Measurements from ENCODE around the gene UBE2G1.
A peak's percentile ranks its signal among the peaks of the same experiment; 100 is the strongest.
"Not testable (repeated sequence)": the region's sequence is repeated elsewhere in the genome, so short reads cannot be mapped to it uniquely, and the experiment has no call there.

UBE2G1 gene, protein sequence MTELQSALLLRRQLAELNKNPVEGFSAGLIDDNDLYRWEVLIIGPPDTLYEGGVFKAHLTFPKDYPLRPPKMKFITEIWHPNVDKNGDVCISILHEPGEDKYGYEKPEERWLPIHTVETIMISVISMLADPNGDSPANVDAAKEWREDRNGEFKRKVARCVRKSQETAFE

DNA sequence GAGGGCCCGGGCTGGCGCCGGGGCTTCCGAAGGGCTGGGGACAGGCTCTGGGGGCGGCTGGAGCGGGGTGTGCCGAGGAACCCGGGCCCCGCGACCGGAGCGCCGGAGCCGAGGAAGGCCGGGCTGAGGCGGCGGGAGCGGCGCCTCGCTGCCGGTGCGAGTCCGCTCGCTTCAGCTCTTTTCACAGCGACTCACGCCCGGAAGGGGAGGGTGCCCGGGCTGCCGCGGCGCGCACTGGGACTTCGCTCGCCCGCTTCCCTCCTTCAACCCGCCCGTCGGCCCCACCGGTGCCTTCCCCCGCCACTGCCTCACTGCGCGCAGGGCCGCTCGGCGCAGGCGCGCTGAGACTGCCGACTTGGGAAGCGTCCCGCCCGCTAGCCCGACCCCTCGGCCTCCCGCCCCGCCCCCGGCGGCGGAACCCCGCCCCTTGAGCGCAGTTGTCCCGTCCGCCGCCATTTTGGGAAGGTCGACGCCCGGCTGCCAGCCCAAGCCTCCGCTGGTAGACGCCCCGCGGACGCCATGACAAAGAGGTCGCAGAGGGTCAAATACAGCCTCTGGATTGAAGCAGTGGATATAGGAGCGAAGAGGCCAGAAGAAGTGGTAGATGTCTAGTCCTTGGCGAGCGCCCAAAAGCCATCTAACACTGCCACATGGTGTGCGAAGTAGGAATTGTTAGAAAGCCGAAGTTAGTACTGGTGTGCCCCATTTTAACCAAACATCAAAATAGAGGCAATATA lies at the start of gene UBE2G1:
Gene UBE2G1 (minus strand): TSS at position 349 of the 737 bp plus-strand sequence. CDS start 359 bp downstream, outside the sequence.
- DNase-seq, result peak; percentile 50 to 99 (median 96)

DNA sequence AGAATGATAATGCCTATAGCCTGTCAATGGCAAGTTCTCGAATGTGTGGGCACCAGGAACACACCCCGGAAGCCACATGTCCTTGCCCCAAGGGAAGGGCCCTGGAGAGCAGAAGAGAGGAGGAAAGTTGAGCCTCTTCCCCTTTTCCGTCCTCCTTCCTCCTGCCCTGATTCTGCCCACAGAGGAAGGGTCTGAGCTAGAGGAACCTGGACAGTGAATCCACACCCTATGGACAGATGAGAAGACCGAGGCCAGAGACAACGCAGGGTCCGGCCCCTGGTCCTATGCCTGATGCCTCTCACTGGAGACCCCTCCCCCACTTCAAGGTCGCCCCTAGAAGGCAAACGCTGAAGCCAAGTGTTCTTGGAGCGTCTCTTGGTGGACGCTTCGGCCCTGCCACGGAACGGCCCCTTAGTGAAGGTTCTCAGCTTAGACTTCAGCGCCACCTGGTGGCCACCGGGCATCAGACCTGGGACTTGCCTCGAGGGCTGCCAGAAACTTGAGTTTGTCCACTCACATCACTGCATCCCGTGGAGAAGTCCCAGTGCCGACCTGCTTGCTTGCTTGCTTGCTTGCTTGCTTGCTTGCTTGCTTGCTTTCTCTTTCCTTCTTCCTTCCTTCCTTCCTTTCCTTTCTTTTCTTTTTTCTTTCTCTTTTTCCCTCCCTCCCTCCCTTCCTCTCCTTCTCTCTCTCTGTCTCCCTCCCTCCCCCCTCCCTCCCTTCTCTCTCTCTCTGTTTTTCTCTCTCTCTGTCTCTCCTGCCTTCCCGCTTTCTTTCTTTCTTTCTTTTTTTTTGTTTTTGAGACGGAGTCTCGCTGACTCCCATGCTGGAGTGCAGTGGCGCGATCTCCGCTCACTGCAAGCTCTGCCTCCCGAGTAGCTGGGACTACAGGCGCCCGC lies 46.7 kb upstream of the UBE2G1 start:
- DNase-seq, result peak in 54 of 56 donors; percentile 14 to 95 (median 74)

DNA sequence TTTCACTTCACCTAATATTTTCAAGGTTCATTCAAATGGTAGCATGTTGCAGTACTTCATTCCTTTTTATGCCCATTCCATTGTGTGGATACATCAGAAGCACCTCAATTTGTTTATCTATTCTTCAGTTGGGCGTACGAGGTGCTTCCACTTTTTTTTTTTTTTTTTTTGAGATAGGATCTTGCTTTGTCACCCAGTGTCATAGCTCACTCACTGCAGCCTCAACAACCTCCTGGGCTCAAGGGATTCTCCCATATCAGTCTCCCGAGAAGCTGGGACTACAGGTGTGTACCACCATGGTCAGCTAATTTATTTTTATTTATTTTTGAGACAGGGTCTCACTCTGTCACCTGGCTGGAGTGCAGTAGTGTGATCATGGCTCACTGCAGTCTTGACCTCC lies 44.7 kb upstream of the UBE2G1 start:
- no peak for DNase-seq

DNA sequence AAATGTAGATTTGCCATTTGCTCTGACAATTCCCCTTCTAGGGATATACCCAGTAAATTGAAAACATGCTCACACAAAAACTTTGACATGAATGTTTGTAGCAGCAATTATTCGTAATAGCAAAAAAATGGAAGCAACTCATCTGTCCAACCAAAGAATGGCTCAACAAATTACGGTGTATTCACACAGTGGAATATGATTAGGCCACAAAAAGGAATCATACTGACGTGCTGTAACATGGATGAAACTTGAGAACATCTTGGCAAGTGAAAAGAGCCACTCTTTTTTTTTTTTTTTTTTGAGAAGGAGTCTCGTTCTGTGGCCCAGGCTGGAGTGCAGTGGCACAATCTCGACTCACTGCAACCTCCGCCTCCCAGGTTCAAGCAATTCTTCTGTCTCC lies 43.2 kb upstream of the UBE2G1 start:
- DNase-seq, result no peak

DNA sequence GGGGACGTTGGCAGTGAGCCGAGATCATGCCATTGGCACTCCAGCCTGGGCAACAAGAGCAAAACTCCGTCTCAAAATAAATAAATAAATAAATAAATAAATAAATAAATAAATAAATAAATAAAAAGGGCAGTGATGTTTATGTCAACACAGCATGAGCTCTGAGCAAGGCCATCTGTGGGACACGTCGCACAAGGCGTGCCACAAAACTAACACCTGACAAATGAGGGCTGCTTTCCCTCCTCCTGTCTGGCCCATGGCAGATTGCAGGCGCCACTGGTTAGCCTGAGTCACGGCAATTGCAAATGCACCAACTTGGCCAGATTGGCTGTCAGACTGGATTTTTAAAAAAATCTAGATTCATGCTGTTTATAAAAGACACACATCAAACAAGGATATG lies 41.4 kb upstream of the UBE2G1 start:
- DNase-seq, result no peak

DNA sequence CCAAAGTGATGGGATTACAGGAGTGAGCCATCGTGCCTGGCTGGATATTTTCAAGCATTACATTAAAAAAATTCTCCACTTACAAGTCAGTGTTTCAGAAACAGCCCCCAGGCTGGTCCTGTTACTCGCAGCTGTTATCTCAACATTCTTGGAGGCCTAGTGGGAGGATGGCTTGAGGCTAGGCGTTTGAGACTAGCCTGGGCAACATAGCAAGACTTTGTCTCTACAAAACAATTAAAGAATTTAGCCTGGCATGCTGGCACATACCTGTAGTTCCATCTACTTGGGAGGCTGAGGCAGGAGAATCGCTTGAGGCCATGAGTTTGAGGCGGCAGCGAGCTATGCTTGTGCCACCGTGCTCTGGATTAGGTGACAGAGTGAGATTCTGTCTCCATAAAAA lies 40.7 kb upstream of the UBE2G1 start:
- DNase-seq, result no peak

DNA sequence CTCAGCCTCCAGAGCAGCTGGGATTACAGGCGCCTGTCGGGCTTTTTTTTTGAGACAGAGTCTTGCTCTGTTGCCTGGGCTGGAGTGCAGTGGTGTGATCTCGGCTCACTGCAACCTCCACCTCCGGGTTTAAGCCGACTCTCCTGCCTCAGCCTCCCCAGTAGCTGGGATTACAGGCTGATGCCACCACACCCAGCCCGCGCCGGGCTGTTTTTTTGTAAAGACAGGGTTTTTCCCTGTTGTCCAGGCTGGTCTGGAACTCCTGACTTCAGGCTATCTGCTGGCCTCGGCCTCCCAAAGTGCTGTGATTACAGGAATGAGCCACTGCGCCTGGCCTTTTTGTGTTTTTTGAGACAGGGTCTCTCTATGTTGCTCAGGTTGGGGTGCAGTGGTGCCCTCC lies 39.9 kb upstream of the UBE2G1 start:
- no peak for DNase-seq

DNA sequence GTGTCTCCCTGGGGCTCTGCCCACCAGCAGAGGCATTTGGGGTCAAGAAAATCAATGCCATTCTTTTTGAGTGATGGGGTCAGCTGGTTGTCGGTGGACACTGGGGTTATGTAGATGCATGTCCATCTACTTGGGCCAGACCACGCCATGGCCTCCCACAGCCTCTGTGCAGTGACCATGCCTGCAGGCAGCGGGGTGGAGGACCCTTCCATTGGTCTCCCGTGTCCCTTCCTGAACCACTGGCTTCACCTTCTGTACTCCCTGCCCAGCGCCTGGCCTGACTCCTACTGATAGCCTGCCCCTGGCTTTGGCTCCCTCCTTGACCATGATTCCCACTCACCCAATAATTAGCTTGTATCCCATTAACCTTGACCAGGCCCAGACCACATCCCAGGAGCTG lies 39.2 kb upstream of the UBE2G1 start:
- DNase-seq, result no peak

DNA sequence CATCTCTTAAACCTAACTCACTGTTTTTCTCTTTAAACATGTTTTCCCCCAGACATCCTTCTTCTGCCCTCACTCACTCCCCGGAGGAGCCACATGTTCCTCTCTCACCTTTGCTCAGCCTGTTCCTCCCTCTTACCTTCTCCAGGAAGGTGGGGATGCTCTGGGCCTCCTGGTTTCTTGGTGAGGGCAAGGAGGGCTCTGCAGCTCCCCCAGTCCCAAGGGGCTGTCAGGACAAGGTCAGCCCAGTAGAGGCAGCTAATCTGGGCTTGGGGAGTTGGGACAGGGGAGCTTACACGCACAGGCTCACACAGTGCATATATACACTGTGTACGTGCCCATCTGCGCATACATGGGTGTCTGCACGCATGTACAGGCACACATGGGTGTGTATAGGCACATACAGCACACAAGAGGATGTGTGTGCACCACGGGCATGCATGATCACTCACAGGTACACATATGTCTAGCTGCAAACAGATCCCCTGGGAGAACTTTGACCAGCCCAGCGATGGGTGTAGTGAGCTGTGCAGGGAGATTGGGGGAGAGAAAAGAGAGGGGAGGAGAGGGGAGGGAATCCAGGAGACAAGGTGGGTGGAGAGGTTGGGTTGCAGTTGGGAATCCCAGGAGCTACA lies 38.7 kb upstream of the UBE2G1 start:
- no peak for DNase-seq

DNA sequence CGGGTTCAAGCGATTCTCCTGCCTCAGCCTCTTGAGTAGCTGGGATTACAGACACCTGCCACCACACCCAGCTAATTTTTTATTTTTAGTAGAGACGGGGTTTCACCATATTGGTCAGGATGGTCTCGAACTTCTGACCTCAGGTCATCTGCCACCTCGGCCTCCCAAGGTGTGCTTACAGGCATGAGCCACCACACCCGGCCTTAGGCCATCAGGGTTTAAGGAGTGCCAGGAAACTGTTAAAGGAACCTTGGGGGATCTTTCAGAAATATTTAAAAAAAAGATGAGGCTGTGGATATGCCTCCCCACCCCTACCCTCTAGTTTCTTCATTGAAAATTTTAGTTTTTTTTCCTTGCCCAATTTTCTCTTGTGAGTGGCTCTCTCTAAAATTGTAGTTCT lies 31.4 kb upstream of the UBE2G1 start:
- no peak for DNase-seq

DNA sequence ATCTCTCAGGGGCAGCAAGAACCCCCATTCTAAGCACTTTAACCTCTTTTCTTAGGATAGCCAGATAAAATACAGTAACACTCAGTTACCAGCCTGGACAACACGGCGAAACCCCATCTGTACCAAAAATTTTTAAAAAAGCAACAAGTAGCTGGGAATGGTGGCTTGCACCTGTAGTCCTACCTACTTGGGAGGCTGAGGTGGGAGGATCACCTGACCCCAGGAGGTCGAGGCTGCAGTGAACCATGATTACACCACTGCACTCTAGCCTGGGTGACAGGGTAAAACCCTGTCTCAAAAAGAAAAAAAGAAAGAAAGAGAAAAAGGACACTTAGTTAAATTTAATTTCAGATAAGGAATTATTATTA lies 28.6 kb upstream of the UBE2G1 start:
- DNase-seq, result no peak

DNA sequence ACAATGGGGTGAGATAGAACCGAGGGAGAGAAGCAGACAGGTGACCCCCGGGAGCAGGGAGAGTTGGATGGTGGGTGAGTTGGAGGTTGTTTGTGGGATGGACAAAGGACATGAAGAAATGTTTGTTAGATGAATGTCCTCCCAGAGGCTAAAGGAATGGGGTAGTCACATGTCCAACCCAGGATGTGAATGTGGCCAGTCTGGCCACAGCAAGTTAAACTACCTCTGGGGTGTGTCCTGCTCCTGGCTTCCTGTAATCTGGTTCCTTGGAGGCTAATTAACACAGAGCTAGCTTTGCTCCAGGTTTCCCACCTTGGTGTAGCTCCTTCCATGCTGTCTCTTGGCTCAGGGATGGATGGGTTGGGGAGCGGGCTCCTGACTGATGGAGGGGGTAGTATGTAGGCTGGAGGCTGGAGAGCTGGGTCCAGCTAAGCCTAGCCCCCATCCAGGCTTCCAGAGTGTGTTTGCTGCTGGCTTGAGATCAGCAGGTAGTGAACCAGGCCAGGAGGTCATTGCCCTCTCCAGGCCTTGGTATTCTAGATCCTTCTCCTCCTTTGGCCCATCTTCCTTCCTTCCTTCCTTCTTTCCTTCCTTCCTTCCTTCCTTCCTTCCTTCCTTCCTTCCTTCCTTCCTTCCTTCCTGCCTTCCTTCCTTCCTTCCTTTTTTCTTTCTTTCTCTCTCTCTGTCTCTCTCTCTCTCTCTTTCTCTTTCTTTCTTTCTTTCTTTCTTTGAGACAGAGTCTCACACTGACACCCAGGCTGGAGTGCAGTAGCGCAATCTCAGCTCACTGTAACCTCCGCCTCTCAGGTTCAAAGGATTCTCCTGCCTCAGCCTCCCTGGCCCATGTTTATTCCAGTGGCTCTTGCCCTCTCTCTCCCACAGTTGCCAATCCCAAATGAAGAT lies 28.0 kb upstream of the UBE2G1 start:
- no peak for DNase-seq

DNA sequence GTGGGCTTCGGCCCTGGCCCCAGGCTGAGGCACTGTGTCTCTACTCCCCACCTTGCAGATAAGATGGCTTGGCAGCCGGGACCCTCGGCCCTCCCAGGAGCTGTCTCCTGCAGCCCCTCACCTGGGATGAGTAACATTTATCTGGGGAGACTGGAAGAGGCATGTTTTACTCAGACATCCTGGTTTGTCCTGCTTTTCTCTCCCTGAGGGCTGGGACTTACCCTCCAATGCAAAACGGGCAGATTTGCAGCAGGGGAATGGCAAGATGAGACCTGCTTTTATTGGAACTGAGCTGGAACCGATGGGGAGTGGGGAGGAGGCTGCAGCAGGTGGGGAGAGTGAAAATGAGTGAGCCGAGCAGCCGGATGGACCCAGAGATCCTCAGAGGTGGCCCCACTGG lies 27.3 kb upstream of the UBE2G1 start:
- no peak for DNase-seq

DNA sequence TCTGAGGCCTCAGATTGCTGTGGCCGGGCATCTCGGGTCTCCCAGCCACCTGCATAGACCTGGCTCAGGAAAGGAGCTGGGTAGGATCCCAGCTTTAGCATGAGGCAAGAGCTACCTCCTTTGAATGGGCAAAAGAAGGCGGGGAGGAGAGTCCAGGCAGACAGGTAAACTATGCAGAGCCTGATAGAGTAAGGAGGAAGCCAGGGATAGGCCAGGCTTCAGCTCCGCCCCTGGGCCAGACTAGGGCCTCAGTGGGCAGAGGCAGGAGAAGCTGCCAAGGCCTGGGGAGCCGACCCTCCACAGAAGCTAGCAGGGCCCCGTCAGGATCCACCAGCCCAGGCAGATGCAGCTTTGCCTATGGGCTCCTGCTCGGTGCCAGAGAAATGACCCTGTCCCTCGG lies 22.6 kb upstream of the UBE2G1 start:
- no peak for DNase-seq

DNA sequence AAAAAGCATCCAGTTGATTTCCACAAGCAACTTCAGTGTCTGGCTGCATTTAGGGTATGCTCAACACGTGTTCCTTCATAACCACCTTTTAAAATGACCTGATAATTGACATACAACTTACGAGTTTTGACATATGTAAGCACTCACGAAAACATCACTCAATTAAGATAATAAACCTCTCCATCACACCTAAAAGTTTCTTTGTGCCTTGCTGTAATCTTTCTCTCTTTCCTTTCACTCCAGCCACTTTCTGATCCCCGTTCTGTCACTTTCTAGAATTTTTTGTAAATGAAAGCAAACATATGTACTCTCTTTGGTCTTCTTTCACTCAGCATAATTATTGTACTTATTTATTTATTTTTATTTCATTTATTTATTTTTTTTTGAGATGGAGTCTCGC lies 20.7 kb upstream of the UBE2G1 start:
- no peak for DNase-seq

DNA sequence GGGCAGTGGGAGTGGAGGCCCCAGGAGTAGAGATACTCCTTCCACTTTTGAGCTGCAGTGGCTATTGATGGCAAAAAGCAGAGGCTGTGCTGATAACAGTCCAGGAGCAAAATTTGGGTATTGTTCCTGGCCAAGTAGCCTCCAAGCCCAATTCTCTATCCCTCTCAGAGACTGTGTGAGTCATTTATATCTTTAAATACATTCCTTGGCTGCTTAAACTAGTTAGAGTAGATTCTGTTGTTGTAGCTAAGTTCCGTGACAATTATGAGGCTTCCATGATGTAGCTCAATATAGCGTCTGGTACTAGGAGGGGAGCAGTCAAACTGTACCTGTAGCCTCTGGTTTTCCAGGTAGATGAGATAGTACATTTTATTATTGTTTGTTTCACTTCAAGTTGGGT lies 19.9 kb upstream of the UBE2G1 start:
- no peak for DNase-seq

DNA sequence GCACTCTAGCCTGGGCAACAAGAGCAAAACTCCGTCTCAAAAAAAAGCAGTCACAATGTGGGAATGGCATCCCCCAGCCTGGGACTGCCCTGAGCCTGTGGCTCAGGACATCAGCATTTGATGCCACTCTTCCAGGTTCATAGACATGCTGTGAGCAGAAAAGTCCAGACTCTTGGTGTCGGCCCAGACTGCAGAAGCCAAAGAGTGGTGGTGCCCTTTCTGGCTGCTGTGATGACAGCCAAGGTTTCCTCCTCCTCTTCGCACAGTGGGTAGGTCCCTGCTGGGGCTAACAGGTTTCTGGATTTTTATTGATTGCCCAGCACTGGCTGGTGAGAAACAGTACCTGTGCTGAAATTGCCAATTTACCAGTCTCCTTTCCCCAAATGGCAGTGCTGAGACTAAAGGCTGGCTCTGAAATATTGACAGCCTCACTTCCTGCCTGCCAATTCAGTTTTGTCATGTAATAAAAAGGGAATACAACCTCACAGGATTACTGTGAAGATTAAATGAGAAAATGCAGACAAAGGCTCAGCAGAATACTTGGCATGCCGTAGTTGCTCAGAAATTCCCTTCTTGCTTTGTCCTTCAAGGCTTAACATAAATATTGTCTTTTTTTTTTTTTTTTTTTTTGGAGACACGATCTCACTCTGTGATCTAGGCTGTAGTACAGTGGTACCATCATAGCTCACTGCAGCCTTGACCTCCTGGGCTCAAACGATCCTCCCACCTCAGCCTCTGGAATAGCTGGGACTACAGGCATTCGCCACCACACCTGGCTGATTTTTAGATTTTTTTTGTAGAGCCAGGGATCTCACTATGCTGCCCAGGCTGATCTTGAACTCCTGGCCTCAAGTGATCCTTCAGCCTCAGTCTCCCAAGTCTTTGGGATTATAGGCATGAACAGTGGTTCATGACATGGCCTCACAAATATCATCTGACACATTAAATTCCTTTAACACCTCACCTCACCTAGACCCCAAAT lies 15.5 kb upstream of the UBE2G1 start:
- no peak for DNase-seq

DNA sequence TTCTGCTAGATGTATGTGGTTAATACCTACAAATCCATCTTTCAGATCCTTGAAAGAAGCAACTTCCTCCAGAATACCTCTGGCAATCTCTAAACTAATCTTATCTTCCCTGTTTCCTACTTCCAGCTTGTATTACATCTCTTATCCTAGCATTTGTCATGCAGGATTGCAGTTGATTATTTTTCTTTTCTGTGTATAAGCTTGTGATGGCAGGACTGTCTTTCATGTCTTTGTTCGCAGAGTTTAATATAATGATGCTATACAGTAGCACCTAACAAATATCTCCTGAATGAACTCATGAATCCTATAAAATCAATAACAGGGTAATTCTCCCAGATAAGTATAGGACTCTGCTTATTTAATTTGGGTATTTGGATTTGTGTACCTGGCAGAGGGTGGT lies 12.2 kb upstream of the UBE2G1 start:
- DNase-seq, result no peak

DNA sequence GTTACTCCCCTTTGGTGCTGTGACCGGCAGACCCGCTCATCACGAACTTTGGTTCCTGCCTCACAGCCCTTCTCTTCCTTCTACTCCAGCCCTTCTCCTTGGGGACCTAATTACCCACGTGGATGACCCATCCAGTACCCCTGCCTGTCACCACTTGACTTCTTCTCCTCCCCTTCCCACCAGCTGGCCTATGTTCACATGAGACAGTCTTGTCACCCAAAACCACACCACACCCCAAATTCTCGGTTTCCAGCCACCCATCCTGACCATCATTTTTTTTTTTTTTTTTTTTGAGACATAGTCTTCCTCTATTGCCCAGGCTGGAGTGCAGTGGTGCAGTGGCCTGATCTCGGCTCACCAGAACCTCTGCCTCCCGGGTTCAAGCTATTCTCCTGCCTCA lies 10.8 kb upstream of the UBE2G1 start:
- not testable (repeated sequence) for DNase-seq

Measured in nucleus accumbens (tissue), 56 donors.